NCI-H2196 (cell line): Measurements from ENCODE around the gene RPS23.
"Not testable (repeated sequence)": the region's sequence is repeated elsewhere in the genome, so short reads cannot be mapped to it uniquely, and the experiment has no call there.

Experiments
- DNase-seq: peaks from one replicate; lab custom pipeline; 2025; ENCODE audit not compliant: unreplicated experiment; lab: John Stamatoyannopoulos, UW

The RPS23 gene

DNA sequence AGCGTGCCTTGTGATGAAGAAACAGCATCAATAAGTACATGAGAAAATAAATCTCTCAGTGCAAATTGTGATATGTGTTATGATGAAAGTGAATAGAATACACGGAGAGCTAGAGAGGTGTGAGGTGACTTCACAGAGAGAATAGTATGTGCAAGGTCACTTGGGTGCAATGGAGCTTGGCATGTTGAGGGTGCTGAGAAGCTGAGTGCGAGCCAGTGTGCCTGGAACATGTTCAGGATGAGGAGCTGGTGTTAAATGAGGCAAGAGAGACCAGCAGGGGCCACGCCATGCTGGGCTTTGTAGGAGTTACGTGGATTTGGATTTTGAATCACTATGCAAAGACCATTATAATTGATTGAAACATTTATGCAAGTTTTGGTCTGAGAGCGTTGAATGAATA is 12.8 kb upstream of the RPS23 start:
- DNase-seq = no peak

DNA sequence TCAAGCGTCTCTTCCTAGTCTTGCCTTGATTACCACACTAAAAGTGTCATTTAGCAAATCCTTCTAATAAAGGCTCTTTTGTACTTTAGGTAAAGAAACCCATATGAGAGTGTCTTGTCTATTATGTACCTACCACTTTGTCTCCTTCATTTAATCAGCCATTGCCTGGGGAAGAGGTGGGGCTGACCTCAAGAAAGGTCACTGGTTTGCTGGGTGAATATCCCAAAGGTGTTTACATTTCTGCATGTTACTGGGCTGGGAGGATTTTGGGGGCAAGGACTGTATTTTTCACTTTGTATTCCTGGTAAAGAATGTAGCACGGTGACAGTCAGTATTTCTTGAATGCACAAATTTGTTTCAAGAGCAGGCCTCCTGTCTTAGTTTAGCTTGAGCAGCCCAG is 11.9 kb upstream of the RPS23 start:
- DNase-seq = no peak

DNA sequence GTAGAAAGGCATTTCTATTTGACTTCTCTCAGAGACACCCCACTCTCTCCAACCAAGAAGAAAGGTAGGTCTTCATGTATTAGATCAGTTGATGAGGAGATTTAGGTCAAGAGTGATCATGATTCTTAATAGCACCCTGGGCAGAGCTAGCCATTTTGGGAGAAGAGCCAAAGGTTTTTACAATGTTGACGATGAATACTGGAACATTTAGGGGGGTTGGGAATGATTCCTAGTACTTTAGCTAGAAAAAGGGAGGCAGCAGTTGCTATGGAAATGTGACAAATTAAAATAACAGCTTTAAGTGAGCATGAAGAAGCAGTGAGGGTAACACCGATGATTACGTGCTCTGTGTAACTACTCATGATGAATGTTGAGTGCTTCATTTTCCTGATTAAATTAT is 9.5 kb upstream of the RPS23 start:
- DNase-seq = no peak

DNA sequence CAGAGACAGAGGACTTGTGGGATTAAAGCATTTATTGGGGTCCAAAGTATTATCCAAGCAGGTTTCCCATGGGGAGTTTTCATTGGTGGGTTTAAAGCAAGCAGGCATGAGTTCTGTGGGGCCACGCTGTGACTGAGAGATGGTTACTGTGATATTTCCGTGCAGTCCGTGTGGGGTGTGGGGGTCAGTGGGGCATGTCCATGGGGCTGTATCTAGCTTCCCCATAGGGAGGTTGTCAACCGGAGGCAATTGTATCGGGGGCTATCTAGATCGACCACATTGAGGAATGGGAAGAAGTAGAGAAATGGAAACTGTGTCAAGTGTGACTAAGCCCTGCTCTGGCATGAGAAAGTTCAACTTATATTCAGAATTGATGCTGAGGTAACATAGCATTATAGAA is 7.1 kb upstream of the RPS23 start:
- DNase-seq = no peak

DNA sequence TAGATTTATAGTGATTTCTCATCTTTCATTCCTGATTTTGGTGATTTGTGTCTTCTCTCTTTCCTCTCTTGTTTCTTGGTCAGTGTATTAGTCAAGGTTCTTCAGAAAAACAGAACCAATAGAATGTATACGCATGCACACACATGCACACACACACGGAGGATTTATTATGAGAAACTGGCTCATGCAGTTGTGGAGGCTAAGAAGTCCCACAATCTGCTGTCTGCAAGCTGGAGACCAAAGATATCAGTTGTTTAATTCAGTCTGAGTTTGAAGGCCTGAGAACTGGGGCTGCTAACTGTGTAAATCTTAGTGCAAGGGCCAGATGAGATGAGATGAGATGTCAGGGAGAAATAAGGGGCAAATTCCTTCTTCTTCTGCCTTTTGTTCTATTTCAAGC is 5.7 kb upstream of the RPS23 start:
- DNase-seq = no peak

DNA sequence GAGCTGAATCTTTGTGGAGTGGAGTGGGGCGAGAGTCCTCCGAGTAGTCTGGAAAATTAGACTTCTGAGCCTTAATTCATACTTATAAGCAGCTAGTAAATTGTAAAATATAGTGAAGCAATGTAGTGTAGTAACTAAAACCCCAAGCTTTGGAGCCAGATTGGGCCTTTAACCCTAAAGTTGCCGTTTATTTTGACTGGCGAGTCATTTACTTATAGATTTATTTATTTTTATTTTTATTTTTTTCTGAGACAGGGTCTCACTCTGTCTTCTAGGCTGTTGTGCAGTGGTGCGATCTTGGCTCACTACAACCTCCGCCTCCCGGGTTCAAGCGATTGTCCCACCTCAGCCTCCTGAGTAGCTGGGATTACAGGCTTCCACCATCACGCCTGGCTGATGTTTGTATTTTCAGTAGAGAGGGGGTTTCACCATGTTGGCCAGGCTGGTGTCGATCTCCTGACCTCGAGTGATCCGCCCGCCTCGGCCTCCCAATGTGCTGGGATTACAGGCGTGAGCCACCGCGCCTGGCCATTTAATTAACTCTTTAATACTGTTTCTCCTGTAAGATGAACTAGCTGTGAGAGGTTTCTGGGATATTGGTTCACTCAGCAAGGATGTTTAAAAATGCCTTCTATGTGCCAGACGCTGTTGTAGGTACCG is 687 bp upstream of the RPS23 start:
- DNase-seq = no peak

DNA sequence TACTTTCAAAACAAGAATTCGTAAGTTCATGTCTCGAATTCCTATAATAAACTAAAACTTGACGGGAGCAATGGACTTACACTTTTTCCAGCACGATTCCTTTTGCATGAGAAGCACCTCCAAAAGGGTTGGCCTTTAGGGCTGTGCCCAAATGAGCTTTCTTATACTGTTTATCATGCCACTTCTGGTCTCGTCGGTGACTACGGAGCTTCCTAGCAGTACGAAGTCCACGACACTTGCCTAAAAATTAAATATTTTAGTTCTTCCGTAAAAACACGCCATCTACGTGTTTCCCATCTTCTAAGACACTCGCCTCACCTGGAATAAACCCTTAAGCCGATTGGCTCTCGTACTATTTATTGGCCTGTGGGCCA is 554 bp downstream of the RPS23 start:
- DNase-seq = no peak

DNA sequence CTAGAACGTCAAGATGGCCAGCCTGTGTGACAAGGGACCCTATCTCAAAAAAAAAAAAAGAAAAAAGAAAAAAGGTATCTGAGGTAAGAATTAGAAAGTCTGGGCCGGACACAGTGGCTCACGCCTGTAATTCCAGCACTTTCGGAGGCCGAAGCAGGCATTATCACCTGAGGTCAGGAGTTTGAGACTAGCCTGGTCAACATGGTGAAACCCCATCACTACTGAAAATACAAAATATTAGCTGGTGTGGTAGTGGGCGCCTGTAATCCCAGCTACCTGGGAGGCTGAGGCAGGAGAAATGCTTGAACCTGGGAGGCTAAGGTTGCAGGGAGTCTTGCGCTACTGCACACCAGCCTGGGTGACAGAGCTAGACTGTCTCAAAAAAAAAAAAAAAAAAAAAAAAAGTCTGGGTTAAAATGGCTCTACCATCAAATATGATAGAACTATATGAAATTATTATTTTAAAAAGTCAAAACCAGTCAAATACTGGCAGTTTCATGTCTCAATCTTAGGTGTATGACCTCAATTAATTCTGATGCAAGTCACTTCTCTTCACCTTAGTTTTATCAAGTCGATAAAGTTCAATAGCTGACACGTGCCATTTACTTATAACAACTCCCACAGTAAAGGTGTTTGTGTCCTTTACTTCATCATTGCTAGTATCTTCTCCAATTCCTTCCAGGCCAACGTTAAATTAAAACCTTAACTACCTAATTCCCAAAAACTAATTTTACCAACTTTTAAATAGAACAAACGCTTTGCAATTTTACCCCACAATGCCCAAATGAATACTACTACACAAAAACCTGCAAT is 1.1 kb downstream of the RPS23 start:
- no peak for DNase-seq

DNA sequence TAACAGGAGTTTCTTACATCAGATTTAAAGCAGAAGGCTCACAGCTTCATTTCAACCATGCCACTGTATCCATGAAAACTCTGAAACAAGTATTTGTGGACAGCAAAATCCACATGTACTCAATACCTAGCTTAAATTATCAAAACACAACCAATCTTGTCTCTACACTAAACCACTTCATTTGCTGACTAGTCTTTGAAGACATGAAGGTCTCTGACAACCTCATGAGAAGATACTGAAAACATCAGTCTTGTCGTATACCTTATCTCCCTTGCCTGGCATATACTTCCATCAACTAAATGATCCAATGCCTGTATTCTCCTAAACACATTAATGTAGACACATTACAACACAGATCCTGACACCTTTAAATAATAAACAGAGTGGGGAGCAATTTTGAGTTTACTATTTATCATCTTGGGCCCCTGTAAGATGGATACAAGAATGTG is 2.9 kb downstream of the RPS23 start:
- DNase-seq = no peak

DNA sequence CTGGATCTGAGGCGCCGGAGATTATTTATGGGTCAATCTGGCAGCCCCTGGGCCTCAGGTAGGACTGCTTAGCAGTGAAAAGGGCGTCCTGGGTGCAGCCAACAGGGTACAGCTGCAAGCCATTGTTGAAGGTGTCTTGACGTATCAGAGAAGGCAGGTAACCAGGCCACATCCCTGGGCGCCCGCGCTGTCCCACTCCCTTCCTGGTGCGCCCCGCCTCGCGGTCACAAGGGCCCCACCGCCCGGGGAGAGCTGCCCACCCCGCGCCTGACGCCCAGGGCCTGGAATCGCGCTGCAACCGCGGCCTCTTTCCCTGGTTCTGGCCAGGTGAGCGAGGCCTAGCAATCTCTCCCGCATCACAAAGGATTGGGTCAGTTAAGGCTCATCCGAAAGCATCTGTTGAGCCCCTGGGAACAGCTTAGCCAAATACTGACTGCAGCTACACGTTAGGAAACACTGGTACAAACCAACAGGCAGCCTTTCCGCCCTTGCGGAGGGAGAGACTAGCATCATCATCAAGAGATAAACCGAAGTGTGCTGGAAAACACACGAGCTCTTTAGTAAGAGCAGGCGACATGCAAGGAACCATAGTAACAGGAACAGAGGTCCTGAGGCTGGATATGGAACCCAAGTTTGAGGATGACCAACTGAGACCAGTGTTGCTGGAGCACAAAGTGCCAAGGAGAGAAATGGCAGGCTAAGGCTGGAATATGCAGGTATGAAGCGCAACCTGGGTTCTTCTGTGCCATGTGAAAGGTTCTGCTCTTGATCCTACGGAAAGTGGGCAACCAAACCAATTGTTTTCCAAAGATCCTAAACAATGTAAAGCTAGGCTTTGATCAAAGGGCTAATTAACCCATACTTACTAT is 3.6 kb downstream of the RPS23 start:
- DNase-seq = no peak

DNA sequence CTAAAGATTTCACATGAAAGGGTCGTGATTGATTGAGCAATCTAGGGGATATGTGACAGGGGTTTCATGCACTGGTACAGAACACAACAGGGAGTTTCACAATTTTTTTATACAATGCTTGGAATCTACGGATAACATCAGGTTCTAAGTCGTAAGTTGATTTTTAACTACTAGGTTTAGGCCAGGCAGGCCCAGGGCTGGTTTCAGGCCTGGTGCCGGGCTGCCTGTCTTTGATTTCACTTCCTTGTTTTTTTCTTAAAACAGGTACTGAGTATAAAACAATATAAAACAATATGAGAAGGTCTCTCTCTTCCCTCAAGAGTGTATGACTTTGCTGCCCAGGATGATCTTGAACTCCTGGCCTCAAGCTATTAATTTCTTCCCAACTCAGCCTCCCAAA is 4.7 kb downstream of the RPS23 start:
- not testable (repeated sequence) for DNase-seq

DNA sequence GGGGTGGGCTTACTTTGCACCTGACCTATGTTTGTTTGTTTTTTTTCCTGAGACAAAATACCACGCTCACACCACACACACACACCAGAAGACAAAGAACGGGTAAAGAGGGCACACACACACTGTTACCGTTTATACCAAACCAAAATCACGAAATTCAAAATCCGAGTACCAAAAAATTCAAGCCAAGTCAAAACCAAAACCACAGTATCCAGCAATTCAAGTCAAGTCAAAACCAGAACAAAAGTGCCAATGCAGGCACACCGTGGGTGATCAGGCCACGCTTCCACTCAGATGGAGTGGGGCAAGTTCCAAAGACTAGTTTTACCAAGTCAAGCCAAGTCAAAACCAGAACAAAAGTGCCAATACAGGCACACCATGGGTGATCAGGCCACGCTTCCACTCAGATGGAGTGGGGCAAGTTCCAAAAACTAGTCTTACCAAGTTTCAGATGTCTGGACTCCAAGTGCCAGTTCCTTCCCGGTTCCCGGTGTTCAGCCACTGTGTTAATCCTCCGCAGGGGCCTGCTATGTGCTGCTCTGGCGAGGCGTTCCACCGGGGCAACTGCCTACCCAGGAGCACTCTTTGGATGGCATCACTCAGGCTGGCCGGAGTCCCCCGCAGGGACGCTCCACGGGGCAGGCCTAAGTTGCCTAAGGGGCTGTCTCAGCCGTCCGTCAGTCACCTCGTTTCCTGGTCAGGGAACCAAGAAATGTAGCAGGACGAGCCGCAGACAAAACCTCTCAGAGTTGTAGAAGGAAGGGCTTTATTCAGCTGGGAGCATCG is 5.4 kb downstream of the RPS23 start:
- DNase-seq = not testable (repeated sequence)

DNA sequence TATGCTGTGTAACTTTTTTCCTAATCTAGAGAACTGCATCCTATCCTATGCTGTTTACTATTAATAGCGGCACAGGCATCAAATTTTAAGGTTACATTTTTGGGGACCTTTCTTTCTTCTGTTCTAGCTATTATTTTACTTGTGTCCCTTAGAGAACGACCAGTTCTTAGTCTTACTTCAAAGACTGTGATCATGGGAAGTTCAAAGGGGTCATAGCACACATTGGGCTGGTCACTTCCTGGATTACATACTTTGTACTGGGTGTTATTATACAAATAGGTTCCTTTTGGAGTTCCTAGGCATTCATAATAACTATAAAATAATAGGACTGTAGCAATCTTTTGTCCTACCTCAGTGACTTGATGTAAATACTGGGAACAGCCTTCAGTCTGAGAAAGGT is 8.8 kb downstream of the RPS23 start:
- DNase-seq = not testable (repeated sequence)

DNA sequence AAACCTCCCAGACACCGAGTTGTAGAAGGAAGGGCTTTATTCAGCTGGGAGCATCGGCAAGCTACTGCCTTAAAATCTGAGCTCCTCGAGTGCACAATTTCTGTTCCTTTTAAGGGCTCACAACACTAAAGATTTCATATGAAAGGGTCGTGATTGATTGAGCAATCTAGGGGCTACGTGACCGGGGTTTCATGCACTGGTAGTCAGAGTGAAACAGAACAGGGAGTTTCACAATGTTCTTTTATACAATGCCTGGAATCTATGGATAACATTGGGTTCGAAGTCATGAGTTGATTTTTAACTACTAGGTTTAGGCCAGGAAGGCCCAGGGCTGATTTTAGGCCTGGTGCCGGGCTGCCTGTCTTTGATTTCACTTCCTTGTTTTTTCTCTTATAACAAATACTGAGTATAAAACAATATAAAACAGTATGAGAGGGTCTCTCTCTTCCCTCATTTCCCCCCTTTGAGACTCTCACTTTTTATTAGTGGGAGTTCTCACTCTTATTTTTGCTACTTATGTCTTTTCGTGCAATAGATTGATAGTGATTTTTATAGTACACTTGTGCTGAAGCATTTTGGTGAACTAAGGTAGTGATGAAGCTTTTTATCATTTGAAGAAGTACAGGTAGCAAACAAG is 10.7 kb downstream of the RPS23 start:
- DNase-seq = not testable (repeated sequence)

DNA sequence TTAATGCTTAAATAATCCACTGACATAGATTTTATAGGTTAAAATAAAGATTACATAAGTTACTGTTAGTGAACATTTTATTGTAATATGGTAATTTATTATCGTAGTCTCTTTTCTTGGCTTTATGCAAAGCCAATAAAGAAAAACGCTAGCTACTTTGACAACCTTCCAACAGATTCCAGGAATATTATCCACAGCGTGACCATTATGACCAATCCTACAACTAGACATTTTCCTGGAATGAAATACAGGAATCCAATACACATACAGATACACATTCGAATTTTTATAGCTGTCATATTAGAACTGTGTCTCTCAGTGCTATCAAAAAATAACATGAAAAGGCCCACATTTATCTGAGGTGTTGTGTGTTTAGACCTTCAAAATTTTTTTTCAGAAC is 13.1 kb downstream of the RPS23 start:
- no peak for DNase-seq

DNA sequence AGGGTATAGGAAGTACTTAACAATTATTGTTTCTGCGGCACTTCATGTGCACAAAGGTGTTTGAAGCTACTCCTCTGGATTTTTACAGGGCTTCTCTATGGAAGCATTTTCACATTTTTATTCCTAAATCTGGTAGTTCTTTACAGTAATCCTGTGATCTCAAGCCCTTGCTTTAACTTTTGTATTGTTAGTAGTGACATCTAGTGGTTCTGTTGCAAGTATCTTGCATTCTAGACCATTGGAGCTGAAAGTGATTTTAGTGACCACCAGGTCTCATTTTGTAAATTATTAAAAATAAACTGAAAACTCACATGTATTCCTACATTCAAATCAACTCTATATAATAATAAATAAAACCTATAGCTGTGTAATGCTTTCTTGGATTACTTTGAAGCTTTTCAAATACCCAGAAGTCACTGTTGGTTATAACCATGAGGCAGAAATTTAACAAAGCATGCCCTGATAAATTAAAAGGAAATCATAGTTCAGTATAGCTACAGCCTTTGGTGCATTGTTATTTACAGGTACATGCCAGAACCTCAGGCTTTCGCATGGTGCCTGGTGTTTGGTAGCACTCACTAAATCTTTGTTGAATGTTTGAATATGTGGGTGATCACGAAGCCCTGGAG is 18.9 kb downstream of the RPS23 start:
- no peak for DNase-seq

DNA sequence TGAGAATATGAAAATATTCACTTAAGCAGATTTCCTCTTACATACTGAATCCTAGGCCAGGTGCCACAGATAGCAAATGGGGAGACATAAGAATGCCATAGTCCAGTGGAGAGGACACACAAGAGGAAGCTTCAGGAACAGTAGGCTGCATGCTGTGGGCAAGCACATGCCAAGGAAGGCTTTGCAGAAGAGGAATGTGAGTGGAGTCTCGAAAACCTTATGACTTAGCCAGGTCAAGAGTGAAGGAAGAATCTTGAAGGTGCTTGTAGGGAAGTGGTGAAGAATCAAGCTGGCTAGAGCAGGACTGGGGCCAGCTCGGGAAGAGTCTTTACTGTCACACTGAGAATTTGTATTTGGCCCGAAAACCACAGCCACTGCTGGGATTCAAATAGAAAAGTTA is 20.4 kb downstream of the RPS23 start:
- no peak for DNase-seq

DNA sequence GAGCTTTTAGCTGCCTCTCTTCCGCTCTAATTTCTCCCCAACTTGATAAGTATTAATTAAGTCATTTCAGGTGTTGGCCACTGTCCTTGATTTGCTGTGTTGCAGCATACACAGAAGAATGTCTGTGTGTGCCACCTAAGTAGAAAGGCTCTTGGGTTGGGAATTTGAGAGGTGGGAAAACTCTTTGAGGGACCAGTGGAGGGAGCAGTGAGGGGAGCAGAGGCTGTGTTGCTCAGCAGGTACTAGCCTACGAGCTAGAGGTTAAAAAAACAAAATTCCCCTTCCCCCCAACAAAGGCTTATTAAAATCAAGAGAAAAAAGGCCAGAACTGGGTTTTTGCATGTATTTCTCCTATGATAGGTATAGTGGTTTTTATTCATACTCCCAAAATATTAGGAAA is 20.9 kb downstream of the RPS23 start:
- DNase-seq = no peak

DNA sequence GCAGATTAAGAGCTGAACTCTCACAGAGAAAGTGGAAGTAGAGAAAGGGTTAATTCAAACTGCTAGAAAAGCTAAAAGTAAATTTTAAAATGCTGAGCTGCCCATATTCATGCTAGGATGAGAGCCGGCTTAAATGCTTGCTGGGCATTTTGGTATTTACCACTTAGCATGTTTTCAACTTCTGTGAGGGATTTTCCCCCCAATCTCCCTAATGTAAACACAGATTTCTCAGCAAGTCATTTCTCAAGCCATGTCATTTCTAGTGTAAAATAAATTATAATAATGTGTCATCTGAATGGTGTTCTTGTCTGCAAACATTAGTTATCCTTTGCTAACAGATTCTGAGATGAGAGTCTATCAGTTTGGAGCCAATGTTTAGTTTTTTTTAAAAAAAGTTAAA is 22.3 kb downstream of the RPS23 start:
- DNase-seq = no peak

DNA sequence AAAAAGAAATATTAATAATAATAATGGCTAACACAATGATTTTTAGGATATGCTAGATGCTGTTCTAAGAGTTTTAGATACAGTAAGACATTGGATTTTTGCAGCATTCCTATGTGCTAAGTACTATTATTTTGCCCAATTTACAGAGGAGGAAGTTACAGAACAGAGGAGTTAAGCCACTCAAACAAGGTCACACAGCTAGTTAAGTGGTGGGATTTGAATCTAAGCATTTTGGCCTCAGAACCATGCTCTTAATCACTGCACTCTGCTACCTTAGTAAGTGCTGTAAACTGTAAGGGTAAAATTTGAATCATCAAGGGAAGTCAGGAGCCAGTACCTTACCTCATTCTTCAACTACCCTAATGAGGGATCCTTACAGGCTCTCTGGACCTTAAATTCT is 25.4 kb downstream of the RPS23 start:
- no peak for DNase-seq
